Neuronal stem cell (in vitro differentiated cells): ENCODE results near the gene CAST.

Experiments
- DNase-seq: peaks from one replicate; pipeline ENCODE4 v3.0.0-alpha.2; 2013; ENCODE audit warnings: low spot score
- H2AFZ ChIP-seq: one replicate; pipeline ENCODE4 v1.6.1; 2013; ENCODE audit warnings: mild to moderate bottlenecking, low read length, inconsistent platforms
- H2AK5ac ChIP-seq: 2 replicates; pipeline ENCODE4 v1.6.1; 2013; ENCODE audit warnings: low read depth, mild to moderate bottlenecking, inconsistent platforms, low read length, moderate library complexity, mixed read lengths
- H2BK120ac ChIP-seq: 2 replicates; pipeline ENCODE4 v1.6.1; 2013; ENCODE audit warnings: low read depth, mild to moderate bottlenecking, inconsistent platforms, low read length, moderate library complexity, mixed read lengths
- H2BK12ac ChIP-seq: one replicate; pipeline ENCODE4 v1.6.1; 2013; ENCODE audit warnings: low read length, inconsistent platforms
- H2BK15ac ChIP-seq: 2 replicates; pipeline ENCODE4 v1.6.1; 2013; ENCODE audit warnings: mild to moderate bottlenecking, low read length, inconsistent platforms, mixed read lengths
- H2BK5ac ChIP-seq: one replicate; pipeline ENCODE4 v1.6.1; 2013; ENCODE audit warnings: inconsistent platforms, mild to moderate bottlenecking, low read length, moderate library complexity
- H3K14ac ChIP-seq: one replicate; pipeline ENCODE4 v1.6.1; 2013; ENCODE audit warnings: low read length, inconsistent platforms
- H3K18ac ChIP-seq: 2 replicates; pipeline ENCODE4 v1.6.1; 2013; ENCODE audit warnings: low read length, inconsistent platforms
- H3K23ac ChIP-seq: 2 replicates; pipeline ENCODE4 v1.6.1; 2013; ENCODE audit warnings: low read depth, mild to moderate bottlenecking, mixed read lengths, low read length, inconsistent platforms; ENCODE audit not compliant: poor library complexity
- H3K27ac ChIP-seq: replicated peaks from 3 replicates; pipeline ENCODE4 v1.5.1; 2013; ENCODE audit warnings: low read length, inconsistent platforms
- H3K27me3 ChIP-seq, 3 experiments: 2 replicates each; pipeline ENCODE4 v1.6.1; 2013; ENCODE audit warnings: low read length in 3 of 3, mild to moderate bottlenecking in 2 of 3, inconsistent platforms in 1 of 3, low read depth in 1 of 3, mixed read lengths in 1 of 3, moderate library complexity in 1 of 3; ENCODE audit not compliant: control insufficient read depth in 3 of 3, insufficient read depth in 3 of 3
- H3K36me3 ChIP-seq, 2 donors: replicated peaks in 1 of 2; 2 replicates each; pipeline ENCODE4 v1.6.1; 2013; ENCODE audit warnings: low read length in 2 of 2; ENCODE audit not compliant: control insufficient read depth in 2 of 2, insufficient read depth in 2 of 2
- H3K4ac ChIP-seq: 2 replicates; pipeline ENCODE4 v1.6.1; 2013; ENCODE audit warnings: inconsistent platforms, mild to moderate bottlenecking, low read length, moderate library complexity
- H3K4me1 ChIP-seq, 2 donors: 1 replicate in 1 of 2; 2 replicates in 1 of 2; pipeline ENCODE4 v1.6.1; 2013; ENCODE audit warnings: low read length in 2 of 2, low read depth in 1 of 2; ENCODE audit not compliant: control insufficient read depth in 2 of 2, insufficient read depth in 1 of 2
- H3K4me2 ChIP-seq: one replicate; pipeline ENCODE4 v1.6.1; 2013; ENCODE audit warnings: mild to moderate bottlenecking, low read length, inconsistent platforms; ENCODE audit not compliant: insufficient read depth, poor library complexity, severe bottlenecking
- H3K4me3 ChIP-seq, 2 donors: 2 replicates each; pipeline ENCODE4 v1.5.1; 2013; ENCODE audit warnings: low read length in 2 of 2, mild to moderate bottlenecking in 2 of 2, inconsistent platforms in 1 of 2, moderate library complexity in 1 of 2
- H3K79me1 ChIP-seq: one replicate; pipeline ENCODE4 v1.6.1; 2013; ENCODE audit warnings: low read depth, mild to moderate bottlenecking, inconsistent platforms, low read length, moderate library complexity
- H3K9ac ChIP-seq: one replicate; pipeline ENCODE4 v1.6.1; 2013; ENCODE audit warnings: mild to moderate bottlenecking, low read depth, low read length, inconsistent platforms; ENCODE audit not compliant: poor library complexity
- H3K9me3 ChIP-seq, 2 donors: replicated peaks in 1 of 2; 2 replicates each; pipeline versions ENCODE3 to v1.6.1; 2013; ENCODE audit warnings: low read length in 2 of 2, mild to moderate bottlenecking in 2 of 2, inconsistent platforms in 1 of 2, low read depth in 1 of 2, mixed read lengths in 1 of 2, moderate library complexity in 1 of 2; ENCODE audit not compliant: control insufficient read depth in 2 of 2, insufficient read depth in 1 of 2
- H4K8ac ChIP-seq: one replicate; pipeline ENCODE4 v1.6.1; 2013; ENCODE audit warnings: low read depth, mild to moderate bottlenecking, inconsistent platforms, low read length, moderate library complexity
- H4K91ac ChIP-seq: one replicate; pipeline ENCODE4 v1.6.1; 2013; ENCODE audit warnings: low read length, low read depth, mild to moderate bottlenecking, inconsistent platforms; ENCODE audit not compliant: poor library complexity
- WGBS, 2 donors: extraction: QIAGEN DNeasy Blood & Tissue Kit; methylation state at CpG; one replicate each; pipeline ENCODE4 v1.1.7; 2013; ENCODE audit warnings: missing lambda C conversion rate in 2 of 2, mixed read lengths in 1 of 2; ENCODE audit not compliant: insufficient read length in 2 of 2, insufficient replicate concordance in 1 of 2; ENCODE audit errors: extremely low coverage in 2 of 2; 5-methylcytosine and 5-hydroxymethylcytosine counted together

CAST gene

GRCh38 chr5:96714951-96715451 lies 52.8 kb downstream of the CAST start:
- no peak overlapping the region for H3K4me3 ChIP-seq
- H3K23ac ChIP-seq: no peak overlapping the region
- no CpG with 5 or more reads among the region's 2 CpGs for WGBS, 2 donors
- no peak overlapping the region for H4K91ac ChIP-seq
- no peak overlapping the region for H2BK120ac ChIP-seq
- DNase-seq: peak; percentile 31
- no peak overlapping the region for H2BK12ac ChIP-seq
- no peak overlapping the region for H3K9ac ChIP-seq
- no peak overlapping the region for H3K4me2 ChIP-seq
- no peak overlapping the region for H2BK15ac ChIP-seq
- no peaks in the 10 kb centered on the region for H3K9me3 ChIP-seq
- no peak overlapping the region for H2AFZ ChIP-seq
- H2AK5ac ChIP-seq: no peak overlapping the region
- H3K36me3 ChIP-seq: no peaks in the 10 kb centered on the region
- H4K8ac ChIP-seq: no peak overlapping the region
- no peak overlapping the region for H3K14ac ChIP-seq
- no peaks in the 10 kb centered on the region for H3K79me1 ChIP-seq
- no peak overlapping the region for H3K18ac ChIP-seq
- H2BK5ac ChIP-seq: no peak overlapping the region
- H3K27ac ChIP-seq: no peak overlapping the region
- no peak overlapping the region for H3K4ac ChIP-seq
- H3K4me1 ChIP-seq: peaks cover 0 to 11% of the 10 kb centered on the region in 2 donors
- H3K27me3 ChIP-seq: no peaks in the 10 kb centered on the region

GRCh38 chr5:96716007-96716406 lies 53.8 kb downstream of the CAST start:
- H3K36me3 ChIP-seq: no peaks in the 10 kb centered on the region
- H4K91ac ChIP-seq: no peak overlapping the region
- H3K27ac ChIP-seq: no peak overlapping the region
- no CpG with 5 or more reads among the region's 5 CpGs for WGBS, 2 donors
- H3K23ac ChIP-seq: no peak overlapping the region
- H3K9me3 ChIP-seq: no peaks in the 10 kb centered on the region
- no peak overlapping the region for H2BK15ac ChIP-seq
- no peak for DNase-seq
- H2AK5ac ChIP-seq: no peak overlapping the region
- no peak overlapping the region for H3K4me3 ChIP-seq
- H3K4me1 ChIP-seq: peaks cover 0 to 8% of the 10 kb centered on the region in 2 donors
- H2BK5ac ChIP-seq: no peak overlapping the region
- H3K18ac ChIP-seq: no peak overlapping the region
- H2AFZ ChIP-seq: no peak overlapping the region
- H2BK120ac ChIP-seq: no peak overlapping the region
- no peak overlapping the region for H3K14ac ChIP-seq
- H3K27me3 ChIP-seq: no peaks in the 10 kb centered on the region
- no peaks in the 10 kb centered on the region for H3K79me1 ChIP-seq
- no peak overlapping the region for H3K9ac ChIP-seq
- no peak overlapping the region for H3K4me2 ChIP-seq
- H3K4ac ChIP-seq: no peak overlapping the region
- no peak overlapping the region for H4K8ac ChIP-seq
- H2BK12ac ChIP-seq: no peak overlapping the region

DNA sequence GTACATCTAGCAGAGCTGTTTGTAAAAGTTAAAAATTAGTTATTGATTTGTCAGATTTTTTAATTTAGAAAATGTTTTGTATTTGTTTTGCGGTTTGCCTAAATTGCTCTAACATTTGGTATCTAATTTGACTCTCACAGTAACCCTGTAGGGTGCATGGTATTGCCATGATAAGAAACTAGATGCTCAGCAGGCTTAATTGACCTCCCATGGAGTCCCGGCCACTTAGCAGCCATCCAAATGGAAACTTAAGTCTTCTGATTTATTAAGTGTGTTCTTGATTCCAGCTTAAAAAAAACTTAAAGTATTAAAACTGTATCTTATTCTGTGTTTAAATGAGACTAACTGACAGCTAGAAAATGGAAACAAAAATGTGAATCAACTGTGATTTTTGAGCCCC lies 54.5 kb downstream of the CAST start:
- H3K4ac ChIP-seq: no peak overlapping the region
- DNase-seq: no peak
- no peaks in the 10 kb centered on the region for H3K79me1 ChIP-seq
- H2BK120ac ChIP-seq: no peak overlapping the region
- no peak overlapping the region for H3K4me3 ChIP-seq
- 100% methylated on average over 1 of the region's 2 CpGs; no CpG with 5 or more reads in 1 of the 2 donors for whole genome bisulfite sequencing, 2 donors
- no peak overlapping the region for H3K23ac ChIP-seq
- H3K14ac ChIP-seq: no peak overlapping the region
- H2AK5ac ChIP-seq: no peak overlapping the region
- no peaks in the 10 kb centered on the region for H3K9me3 ChIP-seq
- no peak overlapping the region for H3K18ac ChIP-seq
- H3K27ac ChIP-seq: no peak overlapping the region
- no peak overlapping the region for H4K91ac ChIP-seq
- no peak overlapping the region for H3K4me2 ChIP-seq
- H3K9ac ChIP-seq: no peak overlapping the region
- no peak overlapping the region for H2AFZ ChIP-seq
- no peak overlapping the region for H2BK15ac ChIP-seq
- H3K36me3 ChIP-seq: no peaks in the 10 kb centered on the region
- no peaks in the 10 kb centered on the region for H3K27me3 ChIP-seq
- peaks cover 0 to 8% of the 10 kb centered on the region in 2 donors for H3K4me1 ChIP-seq
- H2BK12ac ChIP-seq: no peak overlapping the region
- H2BK5ac ChIP-seq: no peak overlapping the region
- H4K8ac ChIP-seq: no peak overlapping the region

DNA sequence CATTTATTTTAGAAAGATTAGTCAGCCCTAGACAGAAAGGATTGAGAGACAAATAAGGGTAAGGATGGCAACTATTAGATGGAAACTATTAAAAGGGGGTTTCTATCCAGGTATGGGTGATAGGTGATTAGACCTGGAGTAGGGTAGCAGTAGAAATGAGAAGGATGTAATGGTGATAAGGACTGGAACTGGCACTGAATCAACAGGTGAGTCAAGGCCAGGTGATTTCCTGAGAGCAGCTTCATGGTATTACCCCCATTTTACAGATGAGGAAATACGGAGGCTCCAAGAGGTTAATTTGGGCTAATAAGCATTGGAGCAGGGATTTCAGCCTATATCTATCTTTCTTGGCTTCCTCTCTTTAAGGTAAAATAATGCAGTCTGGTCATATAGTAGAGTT lies 55.7 kb downstream of the CAST start:
- Histone ChIP-seq H2BK5ac (no peak overlapping the region), H3K23ac (no peak overlapping the region), H3K36me3 (no peaks in the 10 kb centered on the region), H3K14ac (no peak overlapping the region), H2AK5ac (no peak overlapping the region), H3K18ac (no peak overlapping the region), H3K4ac (no peak overlapping the region), H3K9me3 (no peaks in the 10 kb centered on the region), H3K27me3 (no peaks in the 10 kb centered on the region), H3K9ac (no peak overlapping the region), H3K27ac (no peak overlapping the region), H2AFZ (no peak overlapping the region), H3K4me2 (no peak overlapping the region), H2BK15ac (no peak overlapping the region), H4K8ac (no peak overlapping the region), H3K4me3 (no peak overlapping the region), H2BK120ac (no peak overlapping the region), H2BK12ac (no peak overlapping the region), H3K4me1 (peaks cover 0 to 8% of the 10 kb centered on the region in 2 donors), H3K79me1 (no peaks in the 10 kb centered on the region), H4K91ac (no peak overlapping the region)
- no peak for DNase-seq
- no CpG with 5 or more reads among the region's 1 CpG for WGBS, 2 donors
